ENCODE results near the gene BUD31. TPM values are rescaled to one million over a fixed set of nuclear protein-coding genes. Genes with fewer than 3 reads are reported as not detected.

The BUD31 gene
- total and polyA plus RNA-seq, 9 of the 15 experiments (the other 6 are each of a cell fraction or from before 2014, with no cell fraction given): 105 to 342 (median 247) TPM

GRCh38 chr7:99392659-99393354 is 16.0 kb upstream of the BUD31 start:
- Histone ChIP-seq H3K9me1 (ENCODE audit: control insufficient read depth, insufficient read depth, low read length) (no peaks in the 10 kb centered on the region), H4K20me1 (replicated peaks; ENCODE audit: control insufficient read depth, insufficient read depth, low read length) (peaks cover 15% of the 10 kb centered on the region), H3K4me3 (peak overlapping the region; percentile 14), H3K4me1 (replicated peaks in 1 of 2; ENCODE audit: control insufficient read depth in 2 of 2, insufficient read depth in 2 of 2, low read length in 2 of 2) (peaks cover 0 to 40% of the 10 kb centered on the region in 2 experiments; a peak in 2 of 5 replicates), H3K4me2 (ENCODE audit: insufficient read depth, low read length) (peak overlapping the region; percentile 50; the same call in 1 of the 2 replicates), H3K79me2 (ENCODE audit: control insufficient read depth, insufficient read depth, low read length) (no peaks in the 10 kb centered on the region), H3K9me3 (replicated peaks; ENCODE audit: control insufficient read depth, insufficient read depth, low read depth, low read length) (no peaks in the 10 kb centered on the region), H2AFZ (ENCODE audit: low read depth, low read length) (no peak overlapping the region), H3K36me3 (ENCODE audit: control insufficient read depth, insufficient read depth, low read length) (peaks cover 94% of the 10 kb centered on the region), H3K27me3 (ENCODE audit: control insufficient read depth in 2 of 2, insufficient read depth in 2 of 2, low read length in 2 of 2) (no peaks in the 10 kb centered on the region), H3K27ac (ENCODE audit: extremely low read depth, low read depth, low read length) (peak overlapping the region; percentile 32; the same call in 2 of the 3 replicates), H3K9ac (ENCODE audit: insufficient read depth in 1 of 2, low read depth in 2 of 2, low read length in 2 of 2) (peak overlapping the region; percentile 19 to 82; a peak in 3 of 4 replicates)
- ATAC-seq (peak; percentile 86), FAIRE-seq (no peak), DNase-seq (ENCODE audit: extremely low read depth in 1 of 4, low spot score in 3 of 4) (peak; percentile 76 to 85 (median 78))
- WGBS (ENCODE audit: insufficient coverage, low coverage, missing lambda C conversion rate): 70% methylated on average over 58 of the region's 68 CpGs
- ChIA-PET POLR2A (interaction anchor here (0.6 to 4.7 kb wide), 8 partner anchors 14 to 1304 kb away, joined by 3 to 35 read pairs (median 3); partner anchors contain the start of genes BUD31 and PDAP1), CTCF (ENCODE audit: low intra/inter-chr PET ratio) (interaction anchor here (0.5 kb wide), 1 partner anchor 660 kb away, joined by 5 read pairs; no protein-coding TSS in a partner anchor)
- no TSS peak for BruUV-seq (replicated peaks)
- in situ Hi-C loops (cut with MboI) (no loop called here), intact Hi-C loops (cut with micrococcal nuclease) (no loop called here)
- TF ChIP-seq MAZ (CRISPR knock-in tag; conservative IDR thresholded peaks at IDR 0.05 in 1 of 2, IDR thresholded peaks at IDR 0.05 in 1 of 2): peak; percentile 39 to 54; a peak in 2 of 4 replicates
- no peak for TF ChIP-seq ZNF668 (CRISPR knock-in tag; IDR thresholded peaks at IDR 0.05)
- peak; percentile 43; the same call in 1 of the 2 replicates for TF ChIP-seq MYNN (IDR thresholded peaks at IDR 0.05)
- no peak for TF ChIP-seq MYNN (CRISPR knock-in tag; IDR thresholded peaks at IDR 0.05)
- TF ChIP-seq CBX8 (IDR thresholded peaks at IDR 0.05; ENCODE audit: borderline replicate concordance, extremely low read depth, low read depth, low read length, poor library complexity, severe bottlenecking): no peak
- 0 out of 2 replicates have a peak, but pooled peaks have one; percentile 53 for TF ChIP-seq RBM14 (IDR thresholded peaks at IDR 0.05; ENCODE audit: borderline replicate concordance, insufficient read depth, low read depth, low read length)
- TF ChIP-seq, protein P1, sequence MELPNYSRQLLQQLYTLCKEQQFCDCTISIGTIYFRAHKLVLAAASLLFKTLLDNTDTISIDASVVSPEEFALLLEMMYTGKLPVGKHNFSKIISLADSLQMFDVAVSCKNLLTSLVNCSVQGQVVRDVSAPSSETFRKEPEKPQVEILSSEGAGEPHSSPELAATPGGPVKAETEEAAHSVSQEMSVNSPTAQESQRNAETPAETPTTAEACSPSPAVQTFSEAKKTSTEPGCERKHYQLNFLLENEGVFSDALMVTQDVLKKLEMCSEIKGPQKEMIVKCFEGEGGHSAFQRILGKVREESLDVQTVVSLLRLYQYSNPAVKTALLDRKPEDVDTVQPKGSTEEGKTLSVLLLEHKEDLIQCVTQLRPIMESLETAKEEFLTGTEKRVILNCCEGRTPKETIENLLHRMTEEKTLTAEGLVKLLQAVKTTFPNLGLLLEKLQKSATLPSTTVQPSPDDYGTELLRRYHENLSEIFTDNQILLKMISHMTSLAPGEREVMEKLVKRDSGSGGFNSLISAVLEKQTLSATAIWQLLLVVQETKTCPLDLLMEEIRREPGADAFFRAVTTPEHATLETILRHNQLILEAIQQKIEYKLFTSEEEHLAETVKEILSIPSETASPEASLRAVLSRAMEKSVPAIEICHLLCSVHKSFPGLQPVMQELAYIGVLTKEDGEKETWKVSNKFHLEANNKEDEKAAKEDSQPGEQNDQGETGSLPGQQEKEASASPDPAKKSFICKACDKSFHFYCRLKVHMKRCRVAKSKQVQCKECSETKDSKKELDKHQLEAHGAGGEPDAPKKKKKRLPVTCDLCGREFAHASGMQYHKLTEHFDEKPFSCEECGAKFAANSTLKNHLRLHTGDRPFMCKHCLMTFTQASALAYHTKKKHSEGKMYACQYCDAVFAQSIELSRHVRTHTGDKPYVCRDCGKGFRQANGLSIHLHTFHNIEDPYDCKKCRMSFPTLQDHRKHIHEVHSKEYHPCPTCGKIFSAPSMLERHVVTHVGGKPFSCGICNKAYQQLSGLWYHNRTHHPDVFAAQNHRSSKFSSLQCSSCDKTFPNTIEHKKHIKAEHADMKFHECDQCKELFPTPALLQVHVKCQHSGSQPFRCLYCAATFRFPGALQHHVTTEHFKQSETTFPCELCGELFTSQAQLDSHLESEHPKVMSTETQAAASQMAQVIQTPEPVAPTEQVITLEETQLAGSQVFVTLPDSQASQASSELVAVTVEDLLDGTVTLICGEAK (IDR thresholded peaks at IDR 0.05): 0 out of 2 replicates have a peak, but pooled peaks have one; percentile 30
- TF ChIP-seq, protein P1 (CRISPR knock-in tag; IDR thresholded peaks at IDR 0.05): no peak
- TF ChIP-seq OTX1 (CRISPR knock-in tag; IDR thresholded peaks at IDR 0.05): 0 out of 2 replicates have a peak, but pooled peaks have one; percentile 17
- TF ChIP-seq KLF1 (tag; IDR thresholded peaks at IDR 0.05): peak; percentile 58; the same call in 1 of the 2 replicates
- TF ChIP-seq HDAC1 (IDR thresholded peaks at IDR 0.05): peak in 1 of 2 experiments; percentile 21; a peak in 1 of 4 replicates
- TF ChIP-seq FIP1L1 (IDR thresholded peaks at IDR 0.05; ENCODE audit: low read depth, low read length, poor library complexity, severe bottlenecking): peak; percentile 87
